Heart right ventricle (tissue), 16 donors: Measurements from ENCODE around the gene EHF. TPM values are rescaled to one million over a fixed set of nuclear protein-coding genes. Genes with fewer than 3 reads are reported as not detected.
"Not testable (repeated sequence)": the region's sequence is repeated elsewhere in the genome, so short reads cannot be mapped to it uniquely, and the experiment has no call there.

ENCODE experiments used
- ATAC-seq, 8 donors: fragments of 200-7000 bp; cut with Tn5 transposase; one replicate each; pipeline ENCODE4 v1.9.1; 2020; ENCODE audit warnings: mild to moderate bottlenecking in 8 of 8, moderate library complexity in 8 of 8, moderate number of reproducible peaks in 1 of 8
- DNase-seq, 2 donors: peaks; one replicate each; pipeline ENCODE4 v3.0.0-alpha.2; 2020
- H3K27ac ChIP-seq, 10 donors: fragments of 200-600 bp; sonication (generic) in 2 of 10; one replicate each; pipeline versions ENCODE4 v1.5.0 to v1.8.0; 2020 to 2022; ENCODE audit warnings: mild to moderate bottlenecking in 3 of 10
- H3K27me3 ChIP-seq, 7 donors: fragments of 200-600 bp; one replicate each; pipeline ENCODE4 v1.8.0; 2021 to 2022; ENCODE audit warnings: mild to moderate bottlenecking in 2 of 7
- H3K36me3 ChIP-seq, 9 donors: fragments of 200-600 bp; sonication (generic) in 1 of 9; one replicate each; pipeline versions ENCODE4 v1.5.0 to v1.8.0; 2020 to 2022; ENCODE audit warnings: mild to moderate bottlenecking in 2 of 9
- H3K4me1 ChIP-seq, 9 donors: fragments of 200-600 bp; sonication (generic) in 1 of 9; one replicate each; pipeline versions ENCODE4 v1.5.0 to v1.8.0; 2020 to 2022; ENCODE audit warnings: mild to moderate bottlenecking in 4 of 9
- H3K4me3 ChIP-seq, 10 donors: fragments of 200-600 bp; sonication (generic) in 2 of 10; one replicate each; pipeline versions ENCODE4 v1.5.0 to v1.8.0; 2020 to 2022; ENCODE audit warnings: mild to moderate bottlenecking in 7 of 10, moderate library complexity in 2 of 10
- H3K9me3 ChIP-seq, 11 donors: fragments of 200-600 bp in 10 of 11; sonication (generic) in 2 of 11; one replicate each; pipeline versions ENCODE4 v1.5.0 to v1.8.0; 2013 to 2022; ENCODE audit warnings: mild to moderate bottlenecking in 2 of 11, control low read depth in 1 of 11, moderate library complexity in 1 of 11
- WGBS, 2 donors: extraction: QIAGEN DNeasy Blood & Tissue Kit; methylation state at CpG; one replicate each; pipeline ENCODE4 v1.1.7; 2013; ENCODE audit warnings: inconsistent platforms in 1 of 2; 5-methylcytosine and 5-hydroxymethylcytosine counted together
- intact Hi-C, 10 donors: fragments of 100-400 bp; cut with DNase I; formaldehyde crosslinking; loops; one replicate each; pipeline versions ENCODE4 v1.11.1 to v1.14.2; 2022
- polyA plus RNA-seq, 2 donors: library from polyadenylated mRNA; stranded (reverse); fragments of 200-250 nt; gene quantifications; one replicate each; pipeline ENCODE4 v1.2.3, GENCODE V29; 2013
- total RNA-seq, 10 donors: library from RNA; stranded (reverse); fragmentation: NEBNext Ultra II Directional in 3 of 10; extraction: Animal tissue kit (Norgen Biotek cat#: 25700) in 3 of 10; gene quantifications; one replicate each; pipeline versions ENCODE4 v1.2.1 to v1.2.4, GENCODE V29; 2021 to 2023
- TF ChIP-seq, protein P1 (sequence below), 9 donors: fragments of 200-600 bp; sonication (generic) in 2 of 9; IDR thresholded peaks; one replicate each; pipeline versions ENCODE4 v1.5.0 to v1.8.0; 2021 to 2022; ENCODE audit warnings: antibody characterized with exemption in 9 of 9, mild to moderate bottlenecking in 5 of 9, moderate library complexity in 1 of 9
- donor health status: Arrhythmogenic right ventricular cardiomyopathy.
- donor health status: ischemic (EF 13 %, LVEDD 7.1; RV severe dilation, severe dysfunction).
- donor health status: healthy with polysubstance abuse.
- donor health status: DM: no; HTN: yes; CAD: no.
- donor health status: DM: no; HTN: no; CAD: no.
- donor health status: ischemic (EF 25% LVEDD 6.9; RV normal size, moderate dysfunction).
- donor health status: ischemic (EF 25% LVEDD 5.7; RV mildly dilated, moderate dysfunction).
- donor health status: healthy.
- donor health status: DM: yes; HTN: yes; CAD: no.
- donor health status: Ischemic cardiomyopathy.
- donor health status: ischemic (EF 35%, LVEDD 5.7; RV mildly dilated, moderate dysfunction).
- donor health status: nonischemic (EF 11% LVEDD 7.7; RV severe dilation, severe dysfunction).
- donor health status: DM: yes; HTN: yes; CAD: no.
- donor health status: PGD.
- donor health status: ischemic (EF 29% LVEDD 5.4; RV normal size, mild dysfunction).
- donor health status: nonischemic (EF 23%, LVEDD 6.1; RV moderate dilation, normal function).

Gene EHF
- total and polyA plus RNA-seq, 12 donors: 0.09 to 3.2 (median 0.81) TPM; not detected in 1

DNA sequence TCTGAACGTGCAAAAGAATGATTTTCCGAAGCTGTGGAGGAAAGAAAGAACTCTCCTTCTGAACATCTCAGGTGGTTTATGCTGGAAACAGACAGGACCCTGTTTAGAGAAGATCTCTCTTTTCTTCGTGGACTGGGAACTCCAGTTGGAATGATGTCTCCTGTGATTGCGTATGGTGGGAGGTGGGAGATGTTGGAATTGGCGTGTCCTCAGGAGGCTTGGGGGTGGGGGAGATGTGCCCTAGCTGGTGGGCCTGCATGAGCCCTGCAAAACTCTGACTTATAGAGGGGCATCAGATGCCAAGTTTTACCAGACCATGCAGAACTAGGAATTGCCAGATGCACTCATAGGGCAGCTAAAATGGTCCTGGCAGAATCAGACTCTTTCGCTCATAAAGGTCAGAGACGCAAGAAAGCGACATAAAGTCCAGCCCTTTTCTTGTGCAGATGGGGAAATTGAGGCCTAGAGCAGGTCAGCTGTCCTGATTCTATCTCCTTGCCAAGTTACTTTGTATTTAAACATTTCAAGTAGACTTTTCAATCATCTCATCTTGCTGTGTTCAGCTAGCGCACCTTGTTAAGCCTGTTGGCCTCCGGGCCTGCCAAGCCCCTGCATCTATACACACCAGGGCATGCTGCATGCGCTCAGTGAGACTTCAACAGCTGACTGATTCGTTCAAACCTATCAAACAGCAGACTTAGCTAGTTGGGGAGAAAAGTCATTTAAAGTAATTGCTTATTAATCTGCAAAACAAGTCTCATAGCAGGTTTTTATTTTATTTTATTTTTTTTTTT lies 34.2 kb upstream of the EHF start:
- no peak for DNase-seq
- H3K27me3 ChIP-seq: peaks cover 0 to 7% (median 0%) of the 10 kb centered on the region in 7 donors
- H3K27ac ChIP-seq: no peak overlapping the region
- intact Hi-C loops: loop anchor here (1.0 to 10.0 kb wide), 9 partner anchors 301 to 821 kb away; no protein-coding TSS in a partner anchor
- no peaks in the 10 kb centered on the region for H3K9me3 ChIP-seq
- peaks cover 0 to 13% (median 6%) of the 10 kb centered on the region in 9 donors for H3K4me1 ChIP-seq
- WGBS, 2 donors: 47 to 55% methylated on average over 12 of the region's 12 CpGs
- no peaks in the 10 kb centered on the region for H3K36me3 ChIP-seq
- TF ChIP-seq, protein P1, sequence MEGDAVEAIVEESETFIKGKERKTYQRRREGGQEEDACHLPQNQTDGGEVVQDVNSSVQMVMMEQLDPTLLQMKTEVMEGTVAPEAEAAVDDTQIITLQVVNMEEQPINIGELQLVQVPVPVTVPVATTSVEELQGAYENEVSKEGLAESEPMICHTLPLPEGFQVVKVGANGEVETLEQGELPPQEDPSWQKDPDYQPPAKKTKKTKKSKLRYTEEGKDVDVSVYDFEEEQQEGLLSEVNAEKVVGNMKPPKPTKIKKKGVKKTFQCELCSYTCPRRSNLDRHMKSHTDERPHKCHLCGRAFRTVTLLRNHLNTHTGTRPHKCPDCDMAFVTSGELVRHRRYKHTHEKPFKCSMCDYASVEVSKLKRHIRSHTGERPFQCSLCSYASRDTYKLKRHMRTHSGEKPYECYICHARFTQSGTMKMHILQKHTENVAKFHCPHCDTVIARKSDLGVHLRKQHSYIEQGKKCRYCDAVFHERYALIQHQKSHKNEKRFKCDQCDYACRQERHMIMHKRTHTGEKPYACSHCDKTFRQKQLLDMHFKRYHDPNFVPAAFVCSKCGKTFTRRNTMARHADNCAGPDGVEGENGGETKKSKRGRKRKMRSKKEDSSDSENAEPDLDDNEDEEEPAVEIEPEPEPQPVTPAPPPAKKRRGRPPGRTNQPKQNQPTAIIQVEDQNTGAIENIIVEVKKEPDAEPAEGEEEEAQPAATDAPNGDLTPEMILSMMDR (IDR thresholded peaks at IDR 0.05): peak in 1 of 9 donors; percentile 12
- peak overlapping the region in 5 of 10 donors; percentile 7 to 32 (median 24) for H3K4me3 ChIP-seq
- peak in 3 of 8 donors; percentile 15 to 55 (median 43) for ATAC-seq

DNA sequence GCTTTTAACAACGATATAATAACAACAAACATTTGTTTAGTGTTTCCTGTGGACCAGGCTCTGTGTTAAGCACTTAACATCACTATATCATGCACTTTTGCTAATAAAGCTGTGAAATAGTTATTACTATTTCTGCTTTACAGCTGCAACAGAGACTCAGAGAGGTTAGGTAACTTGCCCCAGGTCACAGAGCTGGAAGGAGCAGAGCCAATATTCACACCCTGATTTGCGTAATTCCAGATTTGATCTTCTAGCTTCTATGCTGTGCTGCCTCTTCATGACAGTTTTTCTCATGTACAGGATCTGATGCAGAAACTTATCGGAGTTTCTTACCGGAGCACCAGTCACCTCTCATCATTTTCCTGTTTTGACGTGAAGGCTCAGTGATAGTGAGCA lies 33.6 kb upstream of the EHF start:
- Histone ChIP-seq H3K27me3 (peaks cover 0 to 4% (median 0%) of the 10 kb centered on the region in 7 donors), H3K9me3 (no peaks in the 10 kb centered on the region), H3K36me3 (no peaks in the 10 kb centered on the region), H3K27ac (no peak overlapping the region), H3K4me3 (no peak overlapping the region), H3K4me1 (peaks cover 0 to 13% (median 6%) of the 10 kb centered on the region in 9 donors)
- DNase-seq: no peak
- TF ChIP-seq, protein P1 (IDR thresholded peaks at IDR 0.05): no peak
- 55 to 62% methylated on average over 5 of the region's 5 CpGs for WGBS, 2 donors
- intact Hi-C loops: loop anchor here (2.0 to 10.0 kb wide), 8 partner anchors 300 to 820 kb away; no protein-coding TSS in a partner anchor
- peak in 1 of 8 donors; percentile 22 for ATAC-seq

DNA sequence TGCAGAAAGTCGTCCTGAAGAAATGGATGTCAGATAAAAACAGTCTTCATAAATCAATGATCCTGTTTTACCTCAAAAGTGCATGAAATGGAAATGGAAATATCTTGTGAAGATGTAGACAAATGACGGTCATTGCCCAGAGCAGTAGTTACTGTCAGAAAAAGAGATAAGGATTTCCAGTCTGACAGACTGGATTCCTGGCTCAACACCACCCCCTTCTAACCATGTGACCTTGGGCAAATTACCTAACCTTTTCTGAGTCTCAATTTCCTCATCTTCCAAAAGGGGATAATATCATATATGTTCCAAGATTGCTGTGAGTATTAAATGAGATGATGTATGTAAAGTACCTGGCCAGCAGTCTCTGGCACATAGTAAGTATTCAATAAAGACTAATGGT lies 32.9 kb upstream of the EHF start:
- no peaks in the 10 kb centered on the region for H3K36me3 ChIP-seq
- H3K27ac ChIP-seq: no peak overlapping the region
- intact Hi-C loops: loop anchor here in 9 of 10 donors (5.0 to 10.0 kb wide), 5 partner anchors 299 to 819 kb away; no protein-coding TSS in a partner anchor
- DNase-seq (no peak), ATAC-seq (no peak)
- peaks cover 0 to 13% (median 6%) of the 10 kb centered on the region in 9 donors for H3K4me1 ChIP-seq
- 37 to 53% methylated on average over 2 of the region's 2 CpGs for WGBS, 2 donors
- TF ChIP-seq, protein P1 (IDR thresholded peaks at IDR 0.05): no peak
- H3K27me3 ChIP-seq: peaks cover 0 to 4% (median 0%) of the 10 kb centered on the region in 7 donors
- peaks cover 0 to 5% (median 0%) of the 10 kb centered on the region in 11 donors for H3K9me3 ChIP-seq
- no peak overlapping the region for H3K4me3 ChIP-seq

DNA sequence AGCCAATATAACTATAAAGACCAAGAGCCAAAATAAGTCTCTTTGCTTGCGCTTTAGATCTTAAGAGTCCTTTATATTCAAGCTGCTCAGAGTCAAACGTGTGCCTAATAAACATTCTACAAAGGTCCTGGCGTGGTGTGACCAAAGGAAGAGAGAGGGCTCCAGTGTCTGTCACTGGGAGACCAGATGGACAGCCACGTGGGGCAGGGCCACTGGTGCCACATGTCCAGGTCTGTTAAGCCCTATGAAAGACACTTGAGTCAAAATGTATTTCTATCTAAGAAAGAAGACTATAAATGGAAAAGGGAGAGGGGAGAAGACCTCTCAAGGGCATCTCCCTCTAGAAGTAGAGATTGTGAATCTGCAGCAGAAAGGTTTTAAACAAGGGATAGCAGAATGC lies 32.2 kb upstream of the EHF start:
- DNase-seq (no peak), ATAC-seq (no peak)
- intact Hi-C loops: loop anchor here in 9 of 10 donors (5.0 to 10.0 kb wide), 5 partner anchors 299 to 819 kb away; no protein-coding TSS in a partner anchor
- no peak overlapping the region for H3K4me3 ChIP-seq
- H3K4me1 ChIP-seq: peaks cover 0 to 13% (median 6%) of the 10 kb centered on the region in 9 donors
- whole genome bisulfite sequencing, 2 donors: 78 to 79% methylated on average over 4 of the region's 4 CpGs
- no peak overlapping the region for H3K27ac ChIP-seq
- H3K27me3 ChIP-seq: peaks cover 0 to 4% (median 0%) of the 10 kb centered on the region in 7 donors
- TF ChIP-seq, protein P1 (IDR thresholded peaks at IDR 0.05): no peak
- no peaks in the 10 kb centered on the region for H3K36me3 ChIP-seq
- peaks cover 0 to 10% (median 0%) of the 10 kb centered on the region in 11 donors for H3K9me3 ChIP-seq

DNA sequence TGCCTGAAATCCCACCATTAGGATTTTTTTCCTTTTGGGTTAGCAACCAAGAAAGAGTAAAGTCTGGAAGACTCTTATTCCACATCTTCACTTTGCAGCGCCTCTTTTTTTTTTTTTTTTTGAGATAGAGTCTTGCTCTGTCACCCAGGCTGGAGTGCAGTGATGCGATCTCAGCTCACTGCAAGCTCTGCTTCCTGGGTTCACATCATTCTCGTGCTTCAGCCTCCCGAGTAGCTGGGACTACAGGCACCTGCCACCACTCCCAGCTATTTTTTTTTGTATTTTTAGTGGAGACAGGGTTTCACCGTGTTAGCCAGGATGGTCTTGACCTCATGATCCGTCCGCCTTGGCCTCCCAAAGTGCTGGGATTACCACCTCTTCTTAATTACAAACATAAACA lies 31.7 kb upstream of the EHF start:
- H3K27me3 ChIP-seq, H3K27ac ChIP-seq, ATAC-seq, H3K9me3 ChIP-seq, H3K36me3 ChIP-seq, DNase-seq, H3K4me3 ChIP-seq: not testable (repeated sequence)
- peaks cover 0 to 13% (median 6%) of the 10 kb centered on the region in 9 donors for H3K4me1 ChIP-seq
- intact Hi-C loops: loop anchor here in 9 of 10 donors (5.0 to 10.0 kb wide), 5 partner anchors 298 to 818 kb away; no protein-coding TSS in a partner anchor
- 82 to 91% methylated on average over 7 of the region's 7 CpGs for WGBS, 2 donors
